Upper lobe of left lung (tissue), 4 donors: Measurements from ENCODE around the gene KRT2.

Experiments used
- EP300 ChIP-seq, 4 donors: sonication (generic); formaldehyde crosslinking; IDR thresholded peaks; one replicate each; pipeline ENCODE4 v1.5.1; 2017; ENCODE audit warnings: antibody characterized with exemption in 4 of 4, control low read depth in 2 of 4
- POLR2AphosphoS5 ChIP-seq, 2 donors: sonication (generic); formaldehyde crosslinking; IDR thresholded peaks; one replicate each; pipeline ENCODE4 v1.5.1; 2017; ENCODE audit warnings: antibody characterized with exemption in 2 of 2
- TF ChIP-seq, protein P1 (sequence below), 6 experiments: fragments of 450-650 bp in 4 of 6; fragments of 200-600 bp in 2 of 6; sonication (generic) in 2 of 6; IDR thresholded peaks; one replicate each; pipeline ENCODE4 v1.5.1; 2016 to 2019; ENCODE audit warnings: antibody characterized with exemption in 6 of 6

DNA sequence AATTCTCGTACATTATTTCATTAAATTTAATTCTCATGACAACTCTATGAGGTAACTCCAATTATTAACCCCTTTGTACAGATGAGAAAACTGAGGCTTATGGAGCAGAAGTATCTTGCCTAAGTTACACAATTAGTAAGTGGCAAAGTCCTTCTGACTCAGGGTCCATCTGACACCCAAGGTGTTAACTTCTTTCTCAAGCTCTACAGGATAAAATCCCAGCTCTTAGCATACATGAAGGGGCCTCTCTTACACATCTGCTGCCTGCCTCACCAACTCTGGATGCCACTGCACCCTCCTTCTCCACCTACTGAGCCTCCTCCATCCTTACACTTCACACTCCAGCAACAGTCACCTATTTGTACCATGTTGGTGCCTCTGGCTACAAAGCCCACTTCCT is 46.5 kb downstream of the KRT2 start:
- TF ChIP-seq, protein P1, sequence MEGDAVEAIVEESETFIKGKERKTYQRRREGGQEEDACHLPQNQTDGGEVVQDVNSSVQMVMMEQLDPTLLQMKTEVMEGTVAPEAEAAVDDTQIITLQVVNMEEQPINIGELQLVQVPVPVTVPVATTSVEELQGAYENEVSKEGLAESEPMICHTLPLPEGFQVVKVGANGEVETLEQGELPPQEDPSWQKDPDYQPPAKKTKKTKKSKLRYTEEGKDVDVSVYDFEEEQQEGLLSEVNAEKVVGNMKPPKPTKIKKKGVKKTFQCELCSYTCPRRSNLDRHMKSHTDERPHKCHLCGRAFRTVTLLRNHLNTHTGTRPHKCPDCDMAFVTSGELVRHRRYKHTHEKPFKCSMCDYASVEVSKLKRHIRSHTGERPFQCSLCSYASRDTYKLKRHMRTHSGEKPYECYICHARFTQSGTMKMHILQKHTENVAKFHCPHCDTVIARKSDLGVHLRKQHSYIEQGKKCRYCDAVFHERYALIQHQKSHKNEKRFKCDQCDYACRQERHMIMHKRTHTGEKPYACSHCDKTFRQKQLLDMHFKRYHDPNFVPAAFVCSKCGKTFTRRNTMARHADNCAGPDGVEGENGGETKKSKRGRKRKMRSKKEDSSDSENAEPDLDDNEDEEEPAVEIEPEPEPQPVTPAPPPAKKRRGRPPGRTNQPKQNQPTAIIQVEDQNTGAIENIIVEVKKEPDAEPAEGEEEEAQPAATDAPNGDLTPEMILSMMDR (IDR thresholded peaks at IDR 0.05) = no peak
- no peak for TF ChIP-seq EP300 (IDR thresholded peaks at IDR 0.05)
- no peak for TF ChIP-seq POLR2AphosphoS5 (IDR thresholded peaks at IDR 0.05)
